WTC11 (cell line): ENCODE data around the gene FFAR3. TPM values are rescaled to one million over a fixed set of nuclear protein-coding genes. Genes with fewer than 3 reads are reported as not detected.

ENCODE experiments used
- ATAC-seq: fragments of 200-7000 bp; cut with Tn5 transposase; 2 replicates; pipeline ENCODE4 v1.10.0; 2021; ENCODE audit warnings: mild to moderate bottlenecking, moderate library complexity
- CTCF ChIA-PET: fragments of 300-600 bp; sonication (Branson Sonifier 250); formaldehyde crosslinking; loops from one replicate; lab custom pipeline; 2021; ENCODE audit warnings: antibody characterized with exemption; lab: Charles Lee
- POLR2A ChIA-PET: fragments of 350-600 bp; sonication (Branson Sonifier 250); formaldehyde crosslinking; loops from one replicate; lab custom pipeline; 2021; ENCODE audit warnings: antibody characterized with exemption; lab: Charles Lee
- DNase-seq: peaks from one replicate; pipeline ENCODE4 v3.0.0; 2021; ENCODE audit warnings: low spot score
- H3K27ac Mint-ChIP-seq: 2 replicates; pipeline ENCODE4 v1.8.0; 2021; ENCODE audit warnings: mixed read lengths
- H3K27me3 Mint-ChIP-seq: 2 replicates; pipeline ENCODE4 v1.8.0; 2021; ENCODE audit warnings: low read depth, mild to moderate bottlenecking, moderate library complexity, mixed read lengths
- H3K36me3 Mint-ChIP-seq: 2 replicates; pipeline ENCODE4 v1.8.0; 2021; ENCODE audit warnings: mixed read lengths
- H3K4me1 Mint-ChIP-seq: 2 replicates; pipeline ENCODE4 v1.8.0; 2022; ENCODE audit warnings: mixed read lengths
- H3K4me3 Mint-ChIP-seq: 2 replicates; pipeline ENCODE4 v1.8.0; 2021; ENCODE audit warnings: mild to moderate bottlenecking, moderate library complexity, mixed read lengths
- H3K9me3 Mint-ChIP-seq: 2 replicates; pipeline ENCODE4 v1.8.0; 2021; ENCODE audit warnings: mixed read lengths
- AR ChIP-seq: fragments of 250-450 bp; sonication (Bioruptor Pico); IDR thresholded peaks from 2 replicates; pipeline ENCODE4 v1.9.0; 2021; ENCODE audit warnings: mild to moderate bottlenecking
- ARID4B ChIP-seq: sonication (generic); formaldehyde crosslinking; IDR thresholded peaks from 2 replicates; pipeline ENCODE4 v1.8.0; 2023; ENCODE audit warnings: missing genetic modification reagents, mild to moderate bottlenecking, borderline replicate concordance
- ATF1 ChIP-seq: sonication (generic); formaldehyde crosslinking; IDR thresholded peaks from 2 replicates; pipeline ENCODE4 v1.8.1; 2023; ENCODE audit warnings: mild to moderate bottlenecking, moderate library complexity, missing genetic modification reagents
- ATF3 ChIP-seq: sonication (generic); formaldehyde crosslinking; conservative IDR thresholded peaks from 2 replicates; pipeline ENCODE4 v1.8.1; 2022; ENCODE audit warnings: mild to moderate bottlenecking, missing genetic modification reagents
- ATF6 ChIP-seq: sonication (generic); formaldehyde crosslinking; IDR thresholded peaks from 2 replicates; pipeline ENCODE4 v1.8.1; 2023; ENCODE audit warnings: mild to moderate bottlenecking, missing genetic modification reagents
- ESRRA ChIP-seq: sonication (generic); formaldehyde crosslinking; IDR thresholded peaks from 2 replicates; pipeline ENCODE4 v1.8.1; 2022; ENCODE audit warnings: mild to moderate bottlenecking, missing genetic modification reagents, borderline replicate concordance
- ETV6 ChIP-seq: sonication (generic); formaldehyde crosslinking; IDR thresholded peaks from 2 replicates; pipeline ENCODE4 v1.8.1; 2022; ENCODE audit warnings: mild to moderate bottlenecking, missing genetic modification reagents
- FOXJ3 ChIP-seq: sonication (generic); formaldehyde crosslinking; IDR thresholded peaks from 2 replicates; pipeline ENCODE4 v1.9.0; 2021; ENCODE audit warnings: missing genetic modification reagents, mild to moderate bottlenecking, borderline replicate concordance
- FOXK1 ChIP-seq: sonication (generic); formaldehyde crosslinking; IDR thresholded peaks from 2 replicates; pipeline ENCODE4 v1.8.0; 2022; ENCODE audit warnings: mild to moderate bottlenecking, moderate library complexity, missing genetic modification reagents
- FOXP1 ChIP-seq: sonication (generic); formaldehyde crosslinking; IDR thresholded peaks from 2 replicates; pipeline ENCODE4 v1.8.0; 2022; ENCODE audit warnings: missing genetic modification reagents, mild to moderate bottlenecking, moderate library complexity, borderline replicate concordance
- FOXP4 ChIP-seq: sonication (generic); formaldehyde crosslinking; IDR thresholded peaks from 2 replicates; pipeline ENCODE4 v1.8.0; 2022; ENCODE audit warnings: mild to moderate bottlenecking, missing genetic modification reagents
- HMGXB4 ChIP-seq: sonication (generic); formaldehyde crosslinking; IDR thresholded peaks from 2 replicates; pipeline ENCODE4 v1.8.1; 2023; ENCODE audit warnings: mild to moderate bottlenecking, moderate library complexity, missing genetic modification reagents
- IRF2 ChIP-seq: sonication (generic); formaldehyde crosslinking; IDR thresholded peaks from 2 replicates; pipeline ENCODE4 v1.8.0; 2022; ENCODE audit warnings: low read depth, missing genetic modification reagents, borderline replicate concordance
- MAX ChIP-seq: sonication (generic); formaldehyde crosslinking; IDR thresholded peaks from 2 replicates; pipeline ENCODE4 v1.8.0; 2022; ENCODE audit warnings: mild to moderate bottlenecking, missing genetic modification reagents
- SP1 ChIP-seq: sonication (generic); formaldehyde crosslinking; conservative IDR thresholded peaks from 2 replicates; pipeline ENCODE4 v1.8.1; 2022; ENCODE audit warnings: missing genetic modification reagents
- USF1 ChIP-seq: sonication (generic); formaldehyde crosslinking; IDR thresholded peaks from 2 replicates; pipeline ENCODE4 v1.8.0; 2022; ENCODE audit warnings: mild to moderate bottlenecking, missing genetic modification reagents
- ZMAT4 ChIP-seq: fragments of 250-450 bp; sonication (Bioruptor Pico); IDR thresholded peaks from 2 replicates; pipeline ENCODE4 v1.9.0; 2021; ENCODE audit warnings: mild to moderate bottlenecking
- total RNA-seq: library from RNA; stranded (reverse); gene quantifications from 3 replicates; pipeline ENCODE4 v1.2.3, GENCODE V29; 2021

Gene FFAR3
- total RNA-seq, 1 experiment from 2014 or later: not detected

- TF ChIP-seq HMGXB4 (CRISPR knock-in tag): no peak
- TF ChIP-seq AR (CRISPR knock-in tag): no peak
- no peak for TF ChIP-seq FOXK1 (CRISPR knock-in tag)
- TF ChIP-seq MAX (CRISPR knock-in tag): no peak
- no peak for TF ChIP-seq FOXP4 (CRISPR knock-in tag)
- TF ChIP-seq ETV6: no peak
- TF ChIP-seq ATF6 (CRISPR knock-in tag): no peak
- TF ChIP-seq ZMAT4 (CRISPR knock-in tag): no peak
- no peak for TF ChIP-seq FOXJ3 (CRISPR knock-in tag)
- TF ChIP-seq FOXP1 (CRISPR knock-in tag): no peak
- no peak for TF ChIP-seq ATF3
These were observed 31.1 kb downstream of the FFAR3 start (continued) for GRCh38 chr19:35389192-35389861.

- no peak overlapping the region for H3K27ac Mint-ChIP-seq
- DNase-seq (no peak), ATAC-seq (no peak)
- POLR2A ChIA-PET: no interaction called here
- H3K36me3 Mint-ChIP-seq: peaks cover 5% of the 10 kb centered on the region; the same call in 1 of the 2 replicates
- 0 out of 2 replicates have a peak, but pooled peaks cover 5% of the 10 kb centered on the region for H3K27me3 Mint-ChIP-seq
- CTCF ChIA-PET: no interaction called here
- no peak overlapping the region for H3K4me3 Mint-ChIP-seq
- no peaks in the 10 kb centered on the region for H3K4me1 Mint-ChIP-seq
- peaks cover 22% of the 10 kb centered on the region for H3K9me3 Mint-ChIP-seq
- TF ChIP-seq ATF3 (no peak), ARID4B (CRISPR knock-in tag) (no peak), ATF1 (no peak), IRF2 (CRISPR knock-in tag) (no peak), USF1 (CRISPR knock-in tag) (no peak), SP1 (no peak), ESRRA (CRISPR knock-in tag) (no peak)
These were observed 34.8 kb downstream of the FFAR3 start for GRCh38 chr19:35392742-35393715.
